DOHH2 (cell line): ENCODE results near the gene NME4.

Source experiments
- CTCF ChIP-seq: fragments of 200-600 bp; sonication (generic); IDR thresholded peaks from one replicate; pipeline ENCODE4 v1.5.1; 2014; ENCODE audit warnings: antibody characterized with exemption, mild to moderate bottlenecking, low read depth, low read length; ENCODE audit not compliant: poor library complexity, severe bottlenecking
- EZH2phosphoT487 ChIP-seq: fragments of 200-600 bp; sonication (generic); IDR thresholded peaks from 2 replicates; pipeline ENCODE4 v1.6.1; 2017; ENCODE audit warnings: borderline replicate concordance, mild to moderate bottlenecking, antibody characterized with exemption, low read length, moderate library complexity, mixed read lengths

GRCh38 chr16:369866-370436, 27.0 kb upstream of the NME4 start:
- TF ChIP-seq CTCF (no peak), EZH2phosphoT487 (no peak)
